Measurements from ENCODE around the gene C1orf52.
"Not testable (repeated sequence)": the region's sequence is repeated elsewhere in the genome, so short reads cannot be mapped to it uniquely, and the experiment has no call there.

C1orf52 gene

DNA sequence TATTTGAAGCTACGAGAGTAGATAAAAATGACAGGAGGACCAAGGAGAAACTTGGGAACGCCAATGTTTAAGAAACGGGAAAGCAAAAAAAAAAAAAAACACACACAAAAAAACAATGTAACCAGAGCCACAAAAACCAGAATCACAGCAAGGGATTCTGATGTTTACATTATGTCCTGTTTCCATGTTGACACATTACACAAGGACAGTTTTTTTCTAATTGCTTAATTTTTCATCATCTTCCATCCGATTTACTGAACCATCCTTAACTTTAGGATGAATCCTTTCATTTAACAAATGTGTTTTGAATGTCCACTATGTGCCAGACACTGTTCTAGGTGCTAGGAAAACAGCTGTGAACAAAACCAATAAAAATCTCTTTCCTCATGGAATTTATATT lies 18.3 kb upstream of the C1orf52 start:
- DNase-seq (ENCODE audit: low spot score): no peak

DNA sequence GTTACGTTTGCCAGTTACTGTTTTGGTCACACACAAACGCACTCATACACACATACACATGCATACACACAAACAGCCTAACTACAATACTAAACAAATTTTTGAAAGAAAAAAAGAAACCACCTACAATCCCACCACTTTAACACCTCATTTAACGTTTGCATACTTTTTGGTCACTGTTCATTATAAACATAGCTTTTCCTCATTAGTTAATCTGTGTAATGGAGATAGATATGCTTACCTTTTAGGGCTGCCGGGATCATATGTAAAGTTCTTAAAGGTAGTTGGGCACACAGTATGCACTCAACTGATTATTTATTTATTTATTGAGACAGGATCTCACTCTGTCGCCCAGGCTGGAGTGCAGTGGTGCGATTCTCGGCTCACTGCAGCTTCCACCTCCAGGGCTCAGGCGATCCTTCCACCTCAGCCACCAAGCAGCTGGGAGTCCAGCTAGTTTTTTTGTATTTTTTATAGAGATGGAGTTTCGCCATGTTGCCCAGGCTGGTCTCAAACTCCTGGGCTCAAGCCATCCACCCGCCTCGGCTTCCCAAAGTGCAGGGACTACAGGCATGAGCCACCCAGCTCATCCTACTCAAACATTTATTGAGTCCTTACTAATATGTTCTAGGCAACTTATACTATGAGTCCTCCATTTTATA lies 17.6 kb upstream of the C1orf52 start:
- DNase-seq (ENCODE audit: low spot score): no peak

DNA sequence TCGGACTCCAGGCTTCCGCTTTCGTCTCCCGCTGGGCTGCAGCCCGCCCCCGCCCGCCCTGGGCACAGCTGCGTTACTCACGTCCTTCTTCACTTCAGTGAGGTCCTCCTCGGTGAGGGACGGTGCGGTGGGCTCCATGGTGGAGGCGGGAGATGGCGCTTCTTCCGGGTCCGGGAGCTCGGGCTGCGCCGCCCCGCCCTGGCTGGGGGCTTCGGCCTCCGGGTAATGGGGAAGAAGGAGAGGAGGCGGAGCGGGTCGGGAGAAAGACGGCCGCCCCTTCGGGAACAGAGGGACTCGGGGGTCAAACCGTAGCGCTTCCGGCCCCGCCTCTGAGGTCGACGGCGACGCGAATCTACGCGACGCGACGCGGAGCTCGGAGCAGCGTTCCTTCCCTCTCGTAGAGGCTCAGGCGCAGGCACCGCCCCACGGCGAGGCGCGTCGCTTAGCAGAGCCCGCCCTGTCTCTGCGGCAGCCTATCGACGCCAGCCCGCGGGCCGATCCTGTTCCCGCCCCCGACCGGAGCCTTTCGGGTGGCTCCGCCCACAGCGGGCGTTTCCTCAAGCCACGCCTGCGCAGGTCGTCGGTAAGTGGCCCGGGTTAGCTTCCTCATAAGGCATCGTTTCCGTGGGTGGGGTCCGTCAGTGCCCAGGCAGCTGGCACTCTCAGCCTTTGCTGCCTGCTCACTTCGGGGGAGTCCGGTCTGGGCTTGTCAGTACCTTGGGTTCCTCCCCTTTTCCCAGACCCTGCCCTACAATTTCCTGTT lies 16.9 kb upstream of the C1orf52 start, which contains the start of gene BCL10:
Gene BCL10, minus strand, starts transcription at position 418 of the 763 bp plus-strand sequence. Its CDS starts 280 bp downstream, at position 138.
- DNase-seq (ENCODE audit: low spot score): peak; percentile 97

DNA sequence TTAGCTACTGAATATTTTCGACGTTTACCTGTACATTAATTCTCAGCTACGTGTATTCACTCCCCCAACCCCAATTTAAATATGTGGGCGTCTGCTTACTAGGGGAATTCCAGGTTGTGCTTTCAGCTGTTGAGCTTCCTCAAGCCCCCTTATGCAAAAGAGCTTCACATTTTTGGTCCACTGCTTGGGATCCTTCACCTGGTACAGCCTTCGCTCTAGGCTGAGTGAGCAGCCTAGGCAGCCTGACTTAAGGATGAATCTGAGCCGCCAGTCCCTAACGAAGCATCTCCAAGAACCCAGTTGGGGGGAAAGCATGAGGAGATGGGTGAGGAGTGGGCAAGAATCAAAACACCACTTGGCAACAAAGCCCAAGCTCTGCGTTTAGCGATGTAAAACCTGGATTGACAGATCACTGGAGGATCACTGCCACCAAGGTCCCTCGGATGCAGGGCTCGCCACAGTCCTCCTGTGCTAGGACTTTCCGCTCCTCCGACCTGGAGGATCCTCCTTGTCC lies 16.3 kb upstream of the C1orf52 start:
- no peak for DNase-seq (ENCODE audit: low spot score)

DNA sequence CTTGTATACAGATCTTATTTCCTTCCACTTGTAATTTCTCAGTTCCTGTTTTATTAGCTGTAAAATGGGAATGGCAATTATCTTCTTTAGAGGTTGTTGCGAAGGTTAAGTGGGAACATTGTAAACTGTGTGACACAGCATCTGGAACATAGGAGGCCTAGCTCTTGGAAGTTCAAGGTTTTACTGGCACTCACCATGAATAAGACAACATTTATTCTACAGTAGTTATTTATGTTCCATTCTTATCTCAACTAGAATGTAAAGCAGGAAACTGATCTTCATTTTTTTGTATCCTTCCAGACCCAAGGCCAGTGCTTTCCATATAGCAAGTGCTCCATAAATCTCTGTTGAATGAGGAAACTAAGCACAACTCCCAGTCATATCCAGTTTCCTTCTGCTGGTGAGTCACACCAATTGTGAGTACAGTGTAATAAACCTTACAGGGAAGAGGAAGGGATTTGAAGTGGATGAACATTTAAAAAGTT lies 15.5 kb upstream of the C1orf52 start:
- DNase-seq (ENCODE audit: low spot score): no peak

DNA sequence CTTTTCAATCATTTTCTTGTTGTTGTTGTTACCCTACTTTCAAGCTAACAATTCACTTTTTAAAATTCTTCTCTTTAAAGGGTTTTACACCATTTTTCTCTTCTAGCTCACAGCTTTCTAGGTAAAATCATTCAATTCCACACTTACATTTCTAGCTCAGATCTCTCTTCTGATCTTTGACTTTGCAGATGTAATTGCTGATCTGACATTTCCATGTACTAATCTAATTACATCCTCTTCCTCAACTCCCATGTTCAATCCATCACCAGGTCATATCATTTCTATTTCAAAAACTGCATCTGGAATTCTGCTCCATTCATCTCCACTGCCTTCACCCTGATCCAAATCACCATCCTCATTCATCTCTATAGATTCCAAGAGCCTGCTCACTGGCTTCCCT lies 13.9 kb upstream of the C1orf52 start:
- no peak for DNase-seq (ENCODE audit: low spot score)

DNA sequence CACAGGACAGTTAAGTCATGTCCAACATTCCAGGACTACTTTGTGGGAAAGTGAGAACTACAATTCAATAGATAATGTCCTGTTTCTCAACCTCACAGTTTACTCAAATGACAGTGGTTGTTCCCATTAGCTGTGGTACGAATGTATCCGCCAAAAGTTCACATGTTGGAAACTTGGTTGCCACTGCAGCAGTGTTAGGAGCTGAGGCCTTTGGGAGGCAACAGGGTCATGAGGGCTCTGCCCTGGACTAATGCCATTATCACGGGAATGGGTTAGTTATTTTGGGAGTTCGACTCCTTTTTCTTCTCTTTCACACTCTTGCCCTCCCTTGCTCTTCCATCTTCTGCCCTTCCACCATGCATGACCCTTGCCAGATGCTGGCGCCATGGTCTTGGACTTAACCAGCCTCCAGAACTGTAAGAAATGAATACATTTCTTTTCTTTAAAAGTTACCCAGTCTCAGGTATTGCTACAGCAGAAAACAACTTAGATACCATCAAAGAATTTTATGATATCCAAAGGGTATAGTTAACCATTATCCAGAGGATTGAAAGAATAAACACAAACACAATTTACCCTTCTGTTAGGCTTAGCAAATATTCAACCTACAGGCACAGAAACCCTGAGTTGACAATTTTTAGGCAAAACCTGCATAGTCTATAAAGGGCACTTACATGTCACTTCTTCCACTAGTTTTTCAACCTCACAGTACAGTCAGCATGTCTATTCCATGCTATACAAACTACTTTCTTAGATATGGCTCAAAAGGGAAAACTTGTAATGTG lies 9.5 kb upstream of the C1orf52 start:
- DNase-seq (ENCODE audit: low spot score): no peak

DNA sequence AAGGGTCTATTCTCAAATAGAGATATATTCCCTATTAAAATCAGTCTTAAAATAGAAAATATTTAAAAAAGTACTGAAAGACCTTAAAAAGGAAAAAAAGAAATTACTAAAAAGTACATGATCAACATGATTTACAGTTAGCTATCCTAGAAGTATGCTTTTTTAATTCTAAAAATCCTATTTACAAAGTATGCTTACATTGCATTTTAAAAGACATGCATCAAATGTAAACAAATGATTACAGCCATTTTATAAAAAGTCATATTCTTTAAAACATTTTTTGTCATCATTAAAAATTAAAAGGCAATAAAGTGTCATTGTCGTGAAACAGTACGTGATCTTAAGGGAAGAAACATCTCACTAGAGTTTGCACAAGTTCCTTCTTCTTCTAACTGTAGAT lies 7.9 kb upstream of the C1orf52 start:
- no peak for DNase-seq (ENCODE audit: low spot score)

DNA sequence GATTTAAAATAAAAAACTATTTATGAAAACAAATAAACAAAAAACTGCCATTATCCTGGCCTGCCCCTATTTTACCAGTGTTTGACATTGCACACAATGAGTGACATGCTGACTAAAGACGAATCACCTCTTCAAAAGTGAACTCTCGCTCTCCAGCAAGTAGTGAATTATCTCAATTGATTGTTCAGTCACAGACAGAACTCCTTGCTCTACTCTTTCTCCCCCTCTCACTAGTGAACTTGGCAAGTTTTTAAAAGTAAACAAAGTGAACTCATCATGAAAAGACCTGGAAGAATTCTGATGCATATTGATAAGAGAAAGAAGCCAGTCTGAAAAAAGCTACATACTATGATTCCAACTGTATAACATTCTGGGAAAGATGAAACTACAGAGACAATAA lies 4.7 kb upstream of the C1orf52 start:
- no peak for DNase-seq (ENCODE audit: low spot score)

DNA sequence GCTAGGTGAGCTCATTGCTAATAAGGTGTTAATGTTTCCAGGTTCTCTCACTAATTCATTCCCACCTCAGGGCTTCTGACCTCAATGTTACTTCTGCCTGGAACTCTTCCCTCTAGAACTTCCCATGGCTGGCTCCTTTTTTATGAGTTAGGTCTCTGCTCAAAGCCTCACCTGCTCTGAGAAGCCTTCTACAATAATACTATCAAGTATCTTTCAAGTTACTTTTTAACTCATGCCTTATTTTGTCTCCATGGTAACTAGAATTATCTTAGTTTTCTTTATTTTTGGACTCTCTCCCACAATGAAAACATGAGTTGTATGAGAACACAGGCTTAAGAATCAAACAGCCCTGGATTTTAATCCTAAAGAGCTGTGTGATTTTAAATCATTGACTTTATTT lies 3.5 kb upstream of the C1orf52 start:
- no peak for DNase-seq (ENCODE audit: low spot score)

DNA sequence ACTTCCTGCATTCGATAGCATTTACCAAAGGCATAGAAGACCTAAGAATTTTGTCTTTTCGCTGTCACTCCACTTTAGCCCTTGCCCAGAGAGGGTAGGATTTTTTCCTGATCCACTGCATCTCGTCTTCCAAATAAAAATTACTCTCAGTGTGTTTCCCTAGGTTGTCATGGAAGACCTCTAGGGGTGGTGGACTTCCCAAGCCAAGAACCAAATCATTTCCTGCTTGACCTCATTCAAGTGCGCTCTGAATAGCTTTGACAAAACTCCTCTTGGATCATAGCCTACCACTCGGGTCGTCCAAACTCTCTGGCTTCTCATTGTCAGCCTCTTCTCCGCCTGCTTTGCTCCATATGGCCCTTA lies 431 bp upstream of the C1orf52 start:
- no peak for DNase-seq (ENCODE audit: low spot score)

DNA sequence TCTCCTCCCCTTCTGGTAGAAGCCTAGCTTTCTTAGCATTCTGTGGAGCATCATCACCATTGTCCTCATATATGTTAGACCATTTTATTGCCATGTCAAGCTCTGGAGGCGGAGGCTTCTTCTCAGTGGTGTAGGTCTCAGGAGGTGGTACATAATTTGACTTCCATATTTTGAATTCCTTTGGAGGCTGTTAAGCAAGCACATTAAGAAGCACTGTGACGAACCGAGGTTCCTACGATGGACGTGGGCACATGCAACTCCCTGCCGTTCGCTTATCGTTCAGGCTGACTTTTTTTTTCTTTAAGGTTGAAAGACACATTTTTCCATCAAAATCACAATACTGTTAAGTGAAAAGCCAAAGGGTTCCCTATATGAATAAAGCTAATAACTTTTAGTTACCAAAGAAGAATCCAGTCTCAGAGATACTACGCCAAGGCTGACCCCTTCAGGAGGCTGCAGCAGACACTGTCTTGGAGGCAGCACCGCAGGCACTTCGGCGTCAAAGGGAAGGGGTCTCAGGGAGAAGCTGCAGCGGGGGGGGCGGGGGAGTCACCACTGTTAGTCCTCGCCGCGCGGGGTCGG lies 835 bp downstream of the C1orf52 start:
- no peak for DNase-seq (ENCODE audit: low spot score)

DNA sequence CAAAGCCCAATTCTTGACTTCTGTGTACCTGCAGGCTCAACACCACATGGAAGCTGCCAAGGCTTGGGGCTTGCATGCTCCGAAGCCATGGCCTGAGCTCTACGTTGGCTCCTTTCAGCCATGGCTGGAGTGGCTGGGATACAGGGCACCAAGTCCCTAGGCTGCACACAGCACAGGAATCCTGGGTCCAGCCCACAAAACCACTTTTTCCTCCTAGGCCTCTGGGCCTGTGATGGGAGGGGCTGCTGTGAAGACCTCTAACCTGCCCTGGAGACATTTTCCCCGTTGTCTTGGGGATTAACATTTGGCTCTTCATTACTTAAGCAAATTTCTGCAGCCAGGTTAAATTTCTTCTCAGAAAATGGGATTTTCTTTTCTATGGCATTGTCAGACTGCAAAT lies 10.4 kb downstream of the C1orf52 start:
- not testable (repeated sequence) for DNase-seq (ENCODE audit: low spot score)

DNA sequence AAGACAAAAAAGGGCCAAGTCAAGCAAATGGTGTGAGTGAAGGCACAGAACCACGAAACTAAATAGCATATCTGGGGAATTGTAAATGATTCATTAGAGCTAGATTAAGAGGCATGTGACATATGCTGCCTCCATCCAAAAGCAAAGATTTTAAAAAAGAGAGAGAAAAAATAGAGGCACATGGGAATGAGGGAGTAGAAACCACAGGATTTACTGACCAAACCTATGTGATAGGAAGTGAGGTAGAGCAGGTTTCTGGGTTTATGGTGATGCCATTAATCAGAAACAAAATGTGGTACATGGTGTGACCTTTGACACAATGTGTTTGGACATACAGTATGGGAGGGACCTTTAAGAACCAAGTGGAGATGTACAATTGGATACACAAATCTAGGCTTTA lies 13.6 kb downstream of the C1orf52 start:
- no peak for DNase-seq (ENCODE audit: low spot score)

DNA sequence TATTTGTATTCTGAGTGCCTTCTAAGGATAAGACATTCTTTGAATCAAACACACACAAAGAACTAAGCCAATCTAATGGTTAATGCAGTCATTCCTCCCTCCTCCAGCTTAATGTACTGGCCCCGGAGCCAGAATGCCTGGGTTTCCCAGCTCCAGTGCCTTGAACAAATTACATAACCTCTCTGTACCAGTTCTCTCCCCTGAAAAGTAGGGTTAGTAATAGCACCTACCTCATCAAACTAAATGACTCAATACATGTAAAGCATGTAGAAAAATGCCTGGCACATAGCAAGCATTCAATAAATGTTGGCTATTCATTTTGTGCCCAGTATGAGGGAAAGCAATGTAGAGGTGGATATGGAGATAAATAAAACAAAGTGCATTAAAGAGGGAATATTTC lies 14.0 kb downstream of the C1orf52 start:
- no peak for DNase-seq (ENCODE audit: low spot score)

DNA sequence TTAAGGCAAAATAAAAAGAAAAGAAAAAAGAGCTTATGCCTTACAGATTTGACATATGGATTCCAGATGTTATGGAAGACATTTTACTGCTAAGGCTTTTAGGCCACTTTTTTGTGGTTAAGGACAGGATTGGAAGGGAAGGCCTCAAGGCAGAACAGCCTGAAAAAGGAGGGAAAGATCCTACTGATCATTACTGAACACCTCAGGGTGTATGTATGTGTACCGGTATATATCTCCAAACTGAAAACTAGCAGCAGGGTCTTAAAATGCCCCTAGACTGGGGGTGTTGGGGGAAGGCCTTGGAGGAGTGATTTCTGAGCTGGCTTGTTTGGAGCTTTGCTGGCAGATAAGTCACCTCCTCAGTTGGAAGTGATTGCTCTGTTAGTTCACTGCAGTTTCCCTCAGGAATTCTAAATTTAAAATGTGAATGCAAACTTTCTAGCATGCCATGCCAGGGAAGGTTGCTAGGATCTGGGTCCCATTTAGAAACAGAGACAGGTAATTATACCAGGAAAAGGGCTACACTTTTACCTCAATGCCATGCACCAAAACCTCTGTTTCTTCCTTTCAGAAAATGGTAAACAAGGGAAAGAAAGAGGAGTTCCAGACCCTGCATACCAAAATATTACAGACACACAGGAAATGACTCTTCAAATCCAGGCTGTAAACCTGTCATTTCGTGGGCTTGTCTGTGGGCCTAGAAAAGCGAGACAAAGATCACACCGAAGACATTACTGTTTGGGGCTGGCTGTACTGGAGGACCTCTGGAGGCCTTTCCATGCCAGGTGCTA lies 15.0 kb downstream of the C1orf52 start:
- no peak for DNase-seq (ENCODE audit: low spot score)

DNA sequence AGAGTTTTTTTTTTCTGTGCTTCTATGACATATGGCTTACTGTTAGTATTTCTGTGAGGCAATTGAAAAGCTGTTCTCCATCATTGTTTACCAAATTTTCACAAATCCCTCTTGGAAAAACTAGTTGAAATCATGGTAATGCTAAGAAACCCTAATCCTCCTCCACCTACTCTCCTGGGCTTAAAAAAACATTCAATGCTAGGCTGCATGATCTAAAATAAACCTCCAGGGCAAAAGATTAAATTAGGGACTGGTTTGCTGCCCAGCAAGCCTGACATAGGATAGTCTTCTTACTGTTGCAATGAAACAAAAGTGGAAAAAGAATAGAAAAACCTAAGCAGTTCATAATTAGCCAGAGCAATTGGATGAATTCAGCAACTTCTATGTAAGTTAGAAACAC lies 16.1 kb downstream of the C1orf52 start:
- DNase-seq (ENCODE audit: low spot score): no peak

DNA sequence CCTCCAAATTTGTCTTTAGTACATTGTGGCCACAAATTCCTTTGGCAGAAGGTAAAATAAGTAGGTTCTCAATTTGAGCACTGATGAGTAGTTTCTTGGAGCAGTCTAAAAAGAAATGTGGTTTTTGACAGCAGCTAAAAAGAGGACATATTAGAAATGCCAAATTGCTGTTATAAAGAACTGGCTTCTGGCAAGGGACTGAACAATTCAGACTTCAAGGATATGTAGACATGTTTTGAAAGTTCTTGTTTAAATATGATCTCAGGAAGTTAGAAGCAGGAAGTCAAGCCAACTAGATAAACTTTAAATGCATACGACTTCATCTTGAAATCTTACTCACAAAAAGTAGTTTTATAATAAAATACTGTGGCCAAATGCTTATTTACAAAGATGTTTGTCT lies 18.8 kb downstream of the C1orf52 start:
- no peak for DNase-seq (ENCODE audit: low spot score)

DNA sequence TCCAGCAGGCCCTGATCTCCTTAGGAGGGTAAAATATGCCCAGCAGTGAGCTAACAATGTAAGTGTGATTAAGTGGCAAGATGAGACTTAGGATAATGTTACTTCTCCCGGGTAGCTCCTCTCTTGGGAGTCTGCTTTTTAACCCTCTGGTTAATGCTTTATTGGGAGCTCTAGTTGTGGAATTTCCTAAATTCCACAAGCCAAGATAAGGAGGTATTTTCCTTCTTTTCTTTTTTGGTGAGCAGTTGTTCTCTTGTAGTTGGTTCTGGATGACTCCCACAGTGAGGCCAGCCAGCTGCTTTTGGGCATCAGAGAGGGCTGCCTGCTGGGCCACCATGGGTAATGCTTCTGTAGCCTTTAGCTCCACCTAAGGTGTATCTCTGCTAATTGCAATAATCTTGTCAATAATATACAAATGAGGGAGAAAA lies 19.3 kb downstream of the C1orf52 start:
- DNase-seq (ENCODE audit: low spot score): peak; percentile 65

DNA sequence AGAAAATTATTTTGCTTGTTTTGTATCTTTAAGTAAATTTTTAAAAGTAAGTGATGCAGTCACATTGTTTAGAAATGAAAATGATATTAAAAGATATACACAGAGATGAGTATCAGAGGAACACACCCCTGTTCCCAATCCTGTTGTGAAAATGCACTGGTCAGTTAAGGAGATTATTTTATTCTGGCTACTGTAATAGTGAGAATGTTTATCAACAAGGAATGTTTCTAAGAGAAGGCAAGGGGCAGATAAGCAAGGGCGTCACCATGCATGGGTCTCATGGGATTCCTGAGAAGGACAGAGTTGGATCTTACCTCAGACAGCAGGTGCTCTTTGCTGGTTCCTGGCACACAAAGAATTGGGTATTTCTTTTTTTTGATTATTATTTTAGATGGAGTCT lies 21.8 kb downstream of the C1orf52 start:
- no peak for DNase-seq (ENCODE audit: low spot score)

DNA sequence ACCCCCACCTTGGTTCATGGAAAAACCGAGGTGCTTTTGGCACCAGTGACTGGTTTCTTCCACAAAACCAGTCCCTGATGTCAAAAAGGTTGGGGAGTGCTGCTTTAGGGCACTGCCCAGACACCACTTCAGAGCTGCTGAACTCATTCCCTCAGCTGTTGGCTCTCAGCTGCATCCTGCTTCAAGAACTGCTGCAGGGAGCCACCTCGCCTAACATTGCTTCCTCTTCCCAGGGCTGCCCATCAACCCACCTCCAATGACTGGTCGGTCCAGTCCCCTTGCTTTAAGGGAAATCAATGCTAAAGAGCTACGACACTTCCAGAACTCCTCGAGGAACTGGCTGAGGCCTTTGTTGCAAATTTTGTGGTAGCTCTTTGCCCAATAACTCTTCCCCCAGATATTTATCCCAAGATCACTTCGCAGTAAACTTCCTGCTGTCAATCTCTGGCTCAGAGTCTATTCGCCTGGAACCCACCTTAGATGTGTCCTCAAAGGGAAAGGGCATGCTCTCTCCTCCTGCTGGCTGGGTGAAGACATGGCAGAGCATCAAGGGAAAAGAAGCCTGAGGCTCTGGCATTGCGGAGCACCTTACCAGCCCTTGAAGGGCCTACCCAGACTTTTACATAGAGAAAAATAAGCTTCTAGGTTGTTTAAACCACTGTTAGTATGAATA lies 29.0 kb downstream of the C1orf52 start:
- DNase-seq (ENCODE audit: low spot score): peak; percentile 30
